ENCODE results near the gene RNF182.

GRCh38 chr6:13946506-13946905 is 21.8 kb downstream of the RNF182 start:
- TF ChIP-seq CTCF (conservative IDR thresholded peaks at IDR 0.05) (no peak), ZFX (IDR thresholded peaks at IDR 0.05) (no peak)

All from C4-2B (cell line).